HCT116 (cell line): ENCODE data around the gene RBMXL3. TPM values are rescaled to one million over a fixed set of nuclear protein-coding genes. Genes with fewer than 3 reads are reported as not detected.

Source experiments
- ATAC-seq: fragments of 200-7000 bp; cut with Tn5 transposase; 2 replicates; pipeline ENCODE4 v1.9.1; 2020; ENCODE audit warnings: mild to moderate bottlenecking, moderate library complexity
- BruUV-seq: library from RNA; stranded (reverse); fragments of 400-500 nt; replicated peaks from 2 replicates; lab custom pipeline; 2021; lab: Mats Ljungman, UMichigan
- CTCF ChIA-PET: fragments of 300-600 bp; sonication (Branson Sonifier 250); formaldehyde crosslinking; loops from one replicate; lab custom pipeline; 2021; ENCODE audit warnings: antibody characterized with exemption; lab: Charles Lee
- POLR2A ChIA-PET: fragments of 300-600, 350-600 bp; sonication (Branson Sonifier 250); formaldehyde crosslinking; loops from one replicate; lab custom pipeline; 2021; ENCODE audit warnings: antibody characterized with exemption; lab: Charles Lee
- RAD21 ChIA-PET, 2 experiments: fragments of 300-600 bp; sonication (Branson Sonifier 250); formaldehyde crosslinking; loops; one replicate each; lab custom pipeline; 2023; ENCODE audit warnings: low total read pairs in 2 of 2; ENCODE audit not compliant: uncharacterized antibody in 2 of 2, unreplicated experiment in 2 of 2, low non-redundant PET in 1 of 2; lab: Charles Lee
- DNase-seq: peaks from one replicate; pipeline ENCODE4 v3.0.0-alpha.2; 2010; ENCODE audit warnings: low read depth, low spot score
- H2AFZ ChIP-seq: fragments of 200-600 bp; shearing (Covaris generic), sonication (generic); 2 replicates; pipeline ENCODE4 v1.6.1; 2017; ENCODE audit warnings: low read depth, mixed run types, mixed read lengths, antibody characterized with exemption, low read length; ENCODE audit not compliant: poor library complexity, severe bottlenecking
- H3K27ac ChIP-seq: 2 replicates; pipeline ENCODE4 v1.5.1; 2012; ENCODE audit warnings: low read depth, low read length
- H3K27me3 ChIP-seq: fragments of 200-600 bp; sonication (generic); 2 replicates; pipeline ENCODE4 v1.6.1; 2016; ENCODE audit warnings: mixed run types, low read length, mixed read lengths; ENCODE audit not compliant: insufficient read depth
- H3K36me3 ChIP-seq, 2 experiments: fragments of 200-500 bp in 1 of 2; fragments of 200-600 bp in 1 of 2; sonication (Bioruptor generic) in 1 of 2; sonication (generic) in 1 of 2; 2 replicates each; pipeline versions ENCODE4 v1.5.1 to v1.6.1; 2014 to 2016; ENCODE audit warnings: low read length in 2 of 2, inconsistent platforms in 1 of 2, mixed read lengths in 1 of 2, mixed run types in 1 of 2; ENCODE audit not compliant: insufficient read depth in 2 of 2, control insufficient read depth in 1 of 2
- H3K4me1 ChIP-seq, 2 experiments: fragments of 200-600 bp in 1 of 2; sonication (generic) in 1 of 2; 2 replicates each; pipeline versions ENCODE4 v1.5.1 to v1.6.1; 2012 to 2017; ENCODE audit warnings: low read length in 2 of 2, inconsistent platforms in 1 of 2, mild to moderate bottlenecking in 1 of 2, mixed read lengths in 1 of 2, mixed run types in 1 of 2, moderate library complexity in 1 of 2; ENCODE audit not compliant: insufficient read depth in 2 of 2, control insufficient read depth in 1 of 2
- H3K4me2 ChIP-seq: fragments of 200-600 bp; sonication (generic); 2 replicates; pipeline ENCODE4 v1.6.1; 2017; ENCODE audit warnings: mixed run types, low read length, mixed read lengths
- H3K4me3 ChIP-seq, 2 experiments: fragments of 200-600 bp in 1 of 2; sonication (generic) in 1 of 2; replicated peaks in 1 of 2; 2 replicates each; pipeline ENCODE4 v1.5.1; 2011 to 2016; ENCODE audit warnings: low read length in 2 of 2, control low read depth in 1 of 2, low read depth in 1 of 2, mild to moderate bottlenecking in 1 of 2, mixed read lengths in 1 of 2, mixed run types in 1 of 2
- H3K79me2 ChIP-seq: fragments of 200-600 bp; sonication (generic); 2 replicates; pipeline ENCODE4 v1.6.1; 2017; ENCODE audit warnings: mild to moderate bottlenecking, mixed run types, low read length, moderate library complexity, mixed read lengths; ENCODE audit not compliant: insufficient read depth
- H3K9ac ChIP-seq: fragments of 200-600 bp; sonication (generic); 2 replicates; pipeline ENCODE4 v1.6.1; 2016; ENCODE audit warnings: low read length, mixed read lengths
- H3K9me2 ChIP-seq: fragments of 200-600 bp; sonication (generic), shearing (Covaris generic); 2 replicates; pipeline ENCODE4 v1.6.1; 2017; ENCODE audit warnings: mixed run types, mild to moderate bottlenecking, moderate library complexity; ENCODE audit not compliant: insufficient read depth
- H3K9me3 ChIP-seq, 2 experiments: fragments of 200-500 bp in 1 of 2; fragments of 200-600 bp in 1 of 2; sonication (Bioruptor generic) in 1 of 2; sonication (generic) in 1 of 2; 2 replicates each; pipeline ENCODE4 v1.6.1; 2014 to 2017; ENCODE audit warnings: low read length in 2 of 2, mixed read lengths in 2 of 2, inconsistent platforms in 1 of 2, low read depth in 1 of 2, mild to moderate bottlenecking in 1 of 2, mixed run types in 1 of 2, moderate library complexity in 1 of 2; ENCODE audit not compliant: control insufficient read depth in 1 of 2, insufficient read depth in 1 of 2
- H4K20me1 ChIP-seq: fragments of 200-600 bp; sonication (generic), shearing (Covaris generic); 2 replicates; pipeline ENCODE4 v1.6.1; 2017; ENCODE audit warnings: mixed run types, mild to moderate bottlenecking, moderate library complexity; ENCODE audit not compliant: insufficient read depth
- CBX3 ChIP-seq: IDR thresholded peaks from 2 replicates; pipeline ENCODE4 v1.6.1; 2012; ENCODE audit warnings: low read depth
- CEBPB ChIP-seq: IDR thresholded peaks from 2 replicates; pipeline ENCODE4 v1.6.1; 2012; ENCODE audit warnings: low read depth
- EGR1 ChIP-seq: IDR thresholded peaks from 2 replicates; pipeline ENCODE4 v1.6.1; 2012; ENCODE audit warnings: low read depth
- FOSL1 ChIP-seq: IDR thresholded peaks from 2 replicates; pipeline ENCODE4 v1.6.1; 2012; ENCODE audit warnings: low read depth
- JUND ChIP-seq: IDR thresholded peaks from 2 replicates; pipeline ENCODE4 v1.6.1; 2012
- SP1 ChIP-seq: IDR thresholded peaks from 2 replicates; pipeline ENCODE4 v1.6.1; 2012; ENCODE audit warnings: low read depth
- YY1 ChIP-seq: IDR thresholded peaks from 2 replicates; pipeline ENCODE4 v1.6.1; 2011; ENCODE audit warnings: low read length, low read depth, moderate library complexity, mild to moderate bottlenecking; ENCODE audit not compliant: insufficient replicate concordance; ENCODE audit errors: extremely low read depth
- ZBTB33 ChIP-seq: IDR thresholded peaks from 2 replicates; pipeline ENCODE4 v1.6.1; 2011; ENCODE audit warnings: mild to moderate bottlenecking, low read length, moderate library complexity; ENCODE audit not compliant: insufficient replicate concordance; ENCODE audit errors: extremely low read depth
- ZFX ChIP-seq: fragments of 450-650 bp; IDR thresholded peaks from 2 replicates; pipeline ENCODE4 v1.6.1; 2017
- intact Hi-C: fragments of 100-400 bp; cut with micrococcal nuclease; formaldehyde crosslinking; loops from 2 replicates; pipeline ENCODE4 v1.10.0; 2022
- total RNA-seq: library from RNA; stranded (reverse); gene quantifications from one replicate; pipeline ENCODE4 v1.2.1, GENCODE V29; 2021; ENCODE audit not compliant: unreplicated experiment

RBMXL3 gene
- total RNA-seq, 1 experiment from 2014 or later: not detected

GRCh38 chrX:115190636-115191489 is 1.7 kb downstream of the RBMXL3 start:
- TF ChIP-seq FOSL1: no peak
- no peak for TF ChIP-seq ZBTB33
- BruUV-seq: no TSS peak
- Histone ChIP-seq H3K9me2 (no peaks in the 10 kb centered on the region), H3K27ac (no peak overlapping the region), H3K4me1 (no peaks in the 10 kb centered on the region), H3K9me3 (no peaks in the 10 kb centered on the region), H2AFZ (no peak overlapping the region), H4K20me1 (no peaks in the 10 kb centered on the region), H3K4me2 (no peak overlapping the region), H3K9ac (no peak overlapping the region), H3K36me3 (no peaks in the 10 kb centered on the region), H3K27me3 (no peaks in the 10 kb centered on the region), H3K79me2 (no peaks in the 10 kb centered on the region), H3K4me3 (no peak overlapping the region)
- ChIA-PET RAD21 (no interaction called here), POLR2A (no interaction called here), CTCF (no interaction called here)
- intact Hi-C loops: no loop called here
- DNase-seq (no peak), ATAC-seq (no peak)

GRCh38 chrX:115191490-115192243 is 2.5 kb downstream of the RBMXL3 start:
- H3K27ac ChIP-seq: no peak overlapping the region
- no peak overlapping the region for H2AFZ ChIP-seq
- ChIA-PET POLR2A (no interaction called here), CTCF (no interaction called here), RAD21 (no interaction called here)
- no peaks in the 10 kb centered on the region for H4K20me1 ChIP-seq
- no peaks in the 10 kb centered on the region for H3K36me3 ChIP-seq
- no peak for DNase-seq
- no peaks in the 10 kb centered on the region for H3K9me2 ChIP-seq
- H3K4me3 ChIP-seq: no peak overlapping the region
- no peak overlapping the region for H3K4me2 ChIP-seq
- BruUV-seq: no TSS peak
- no peaks in the 10 kb centered on the region for H3K4me1 ChIP-seq
- ATAC-seq: no peak
- H3K9ac ChIP-seq: no peak overlapping the region
- TF ChIP-seq SP1 (no peak), YY1 (no peak), JUND (no peak), ZFX (no peak), CBX3 (no peak), EGR1 (no peak), CEBPB (no peak)
- intact Hi-C loops: no loop called here
- H3K9me3 ChIP-seq: no peaks in the 10 kb centered on the region
- no peaks in the 10 kb centered on the region for H3K27me3 ChIP-seq
- no peaks in the 10 kb centered on the region for H3K79me2 ChIP-seq
